ENCODE results near the gene GAS2. TPM values are rescaled to one million over a fixed set of nuclear protein-coding genes. Genes with fewer than 3 reads are reported as not detected.

Gene GAS2
- total and polyA plus RNA-seq, 9 of the 15 experiments (the other 6 are each of a cell fraction or from before 2014, with no cell fraction given), result 0.77 to 1.9 (median 1.1) TPM

DNA sequence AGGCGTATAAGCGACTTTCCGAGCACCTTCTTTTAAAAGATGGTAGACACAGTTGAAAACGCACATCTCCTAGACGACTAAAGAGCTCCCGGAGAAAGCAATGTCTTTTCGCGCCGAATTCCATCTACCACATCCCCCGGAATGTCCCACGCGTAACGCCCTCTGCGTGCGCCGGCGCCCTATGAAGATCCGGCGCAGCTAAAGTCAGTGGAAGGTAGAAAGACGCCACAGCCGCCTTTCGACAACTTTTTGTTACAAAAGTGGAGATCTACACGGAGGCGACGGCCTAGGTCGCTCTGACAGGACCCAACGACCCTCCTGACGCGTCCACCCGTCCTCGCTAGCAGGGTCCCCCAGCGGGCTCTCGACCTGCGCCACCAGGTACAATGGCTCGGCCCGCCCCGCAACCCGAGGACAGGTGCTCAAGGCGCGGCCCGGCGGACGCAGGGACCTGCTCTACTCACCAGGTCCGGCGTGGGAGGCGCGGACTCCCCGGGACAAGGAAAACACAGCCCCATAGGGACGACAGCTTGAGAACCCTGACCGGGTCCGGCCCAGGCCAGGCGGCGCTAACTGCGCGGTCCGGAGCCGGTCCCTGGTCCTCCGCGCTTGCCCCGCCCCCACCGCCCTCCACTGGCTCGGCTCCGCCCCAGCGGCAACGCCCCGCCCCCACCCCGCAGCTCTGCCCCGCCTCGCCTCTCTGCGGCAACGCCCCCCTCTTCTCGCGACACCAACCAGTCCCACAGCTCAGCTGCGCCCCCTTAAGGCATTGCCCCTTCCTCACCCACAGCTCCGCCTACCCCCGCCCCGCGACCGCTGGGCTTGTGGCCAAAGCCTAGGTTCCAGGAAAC lies 163.0 kb downstream of the GAS2 start, which contains the start of gene SVIP (continued):
- TF ChIP-seq, protein P1, sequence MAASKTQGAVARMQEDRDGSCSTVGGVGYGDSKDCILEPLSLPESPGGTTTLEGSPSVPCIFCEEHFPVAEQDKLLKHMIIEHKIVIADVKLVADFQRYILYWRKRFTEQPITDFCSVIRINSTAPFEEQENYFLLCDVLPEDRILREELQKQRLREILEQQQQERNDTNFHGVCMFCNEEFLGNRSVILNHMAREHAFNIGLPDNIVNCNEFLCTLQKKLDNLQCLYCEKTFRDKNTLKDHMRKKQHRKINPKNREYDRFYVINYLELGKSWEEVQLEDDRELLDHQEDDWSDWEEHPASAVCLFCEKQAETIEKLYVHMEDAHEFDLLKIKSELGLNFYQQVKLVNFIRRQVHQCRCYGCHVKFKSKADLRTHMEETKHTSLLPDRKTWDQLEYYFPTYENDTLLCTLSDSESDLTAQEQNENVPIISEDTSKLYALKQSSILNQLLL (CRISPR knock-in tag; IDR thresholded peaks at IDR 0.05; ENCODE audit: borderline replicate concordance), result no peak
- TF ChIP-seq MXI1 (IDR thresholded peaks at IDR 0.05; ENCODE audit: low read depth, low read length) (no peak), FOXA3 (CRISPR knock-in tag; conservative IDR thresholded peaks at IDR 0.05 in 1 of 2, IDR thresholded peaks at IDR 0.05 in 1 of 2) (no peak; a peak in 1 of 4 replicates), ZNF124 (CRISPR knock-in tag; IDR thresholded peaks at IDR 0.05) (no peak), ZNF23 (CRISPR knock-in tag; IDR thresholded peaks at IDR 0.05) (no peak), GTF2A2 (tag; IDR thresholded peaks at IDR 0.05) (no peak), RNF2 (IDR thresholded peaks at IDR 0.05) (peak; percentile 45; the same call in 1 of the 2 replicates), MCM2 (IDR thresholded peaks at IDR 0.05; ENCODE audit: low read depth) (no peak), ETV1 (tag; conservative IDR thresholded peaks at IDR 0.05; ENCODE audit: low read depth) (0 out of 2 replicates have a peak, but pooled peaks have one; percentile 19), TARDBP (IDR thresholded peaks at IDR 0.05) (no peak), MCM7 (IDR thresholded peaks at IDR 0.05) (no peak), SRSF7 (optimal IDR thresholded peaks at IDR 0.05; ENCODE audit: low read depth, low read length) (no peak), ZKSCAN8 (CRISPR knock-in tag; IDR thresholded peaks at IDR 0.05) (no peak), ZNF263 (CRISPR knock-in tag; IDR thresholded peaks at IDR 0.05; ENCODE audit: borderline replicate concordance) (no peak; the same call in 1 of the 2 replicates), YY1 (IDR thresholded peaks at IDR 0.05; ENCODE audit: borderline replicate concordance in 1 of 3, control insufficient read depth in 1 of 3, extremely low read depth in 1 of 3, insufficient read depth in 3 of 3, insufficient read length in 1 of 3, insufficient replicate concordance in 2 of 3, low read depth in 1 of 3, low read length in 2 of 3) (peak in 2 of 3 experiments; percentile 20 to 69), ZFP36 (IDR thresholded peaks at IDR 0.05; ENCODE audit: low read depth, low read length, partially characterized antibody) (no peak), FOXP1 (CRISPR knock-in tag; IDR thresholded peaks at IDR 0.05) (0 out of 2 replicates have a peak, but pooled peaks have one; percentile 68)
- TF ChIP-seq, protein P2, sequence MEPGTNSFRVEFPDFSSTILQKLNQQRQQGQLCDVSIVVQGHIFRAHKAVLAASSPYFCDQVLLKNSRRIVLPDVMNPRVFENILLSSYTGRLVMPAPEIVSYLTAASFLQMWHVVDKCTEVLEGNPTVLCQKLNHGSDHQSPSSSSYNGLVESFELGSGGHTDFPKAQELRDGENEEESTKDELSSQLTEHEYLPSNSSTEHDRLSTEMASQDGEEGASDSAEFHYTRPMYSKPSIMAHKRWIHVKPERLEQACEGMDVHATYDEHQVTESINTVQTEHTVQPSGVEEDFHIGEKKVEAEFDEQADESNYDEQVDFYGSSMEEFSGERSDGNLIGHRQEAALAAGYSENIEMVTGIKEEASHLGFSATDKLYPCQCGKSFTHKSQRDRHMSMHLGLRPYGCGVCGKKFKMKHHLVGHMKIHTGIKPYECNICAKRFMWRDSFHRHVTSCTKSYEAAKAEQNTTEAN (CRISPR knock-in tag; IDR thresholded peaks at IDR 0.05), result no peak
- TF ChIP-seq, protein P3, sequence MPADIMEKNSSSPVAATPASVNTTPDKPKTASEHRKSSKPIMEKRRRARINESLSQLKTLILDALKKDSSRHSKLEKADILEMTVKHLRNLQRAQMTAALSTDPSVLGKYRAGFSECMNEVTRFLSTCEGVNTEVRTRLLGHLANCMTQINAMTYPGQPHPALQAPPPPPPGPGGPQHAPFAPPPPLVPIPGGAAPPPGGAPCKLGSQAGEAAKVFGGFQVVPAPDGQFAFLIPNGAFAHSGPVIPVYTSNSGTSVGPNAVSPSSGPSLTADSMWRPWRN (IDR thresholded peaks at IDR 0.05; ENCODE audit: low read depth), result no peak
- TF ChIP-seq, protein P4, sequence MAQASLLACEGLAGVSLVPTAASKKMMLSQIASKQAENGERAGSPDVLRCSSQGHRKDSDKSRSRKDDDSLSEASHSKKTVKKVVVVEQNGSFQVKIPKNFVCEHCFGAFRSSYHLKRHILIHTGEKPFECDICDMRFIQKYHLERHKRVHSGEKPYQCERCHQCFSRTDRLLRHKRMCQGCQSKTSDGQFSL (CRISPR knock-in tag; IDR thresholded peaks at IDR 0.05), result 0 out of 2 replicates have a peak, but pooled peaks have one; percentile 64
- TF ChIP-seq, protein P4 (tag; IDR thresholded peaks at IDR 0.05), result no peak; a peak in 1 of 4 replicates
- TF ChIP-seq, protein P5, sequence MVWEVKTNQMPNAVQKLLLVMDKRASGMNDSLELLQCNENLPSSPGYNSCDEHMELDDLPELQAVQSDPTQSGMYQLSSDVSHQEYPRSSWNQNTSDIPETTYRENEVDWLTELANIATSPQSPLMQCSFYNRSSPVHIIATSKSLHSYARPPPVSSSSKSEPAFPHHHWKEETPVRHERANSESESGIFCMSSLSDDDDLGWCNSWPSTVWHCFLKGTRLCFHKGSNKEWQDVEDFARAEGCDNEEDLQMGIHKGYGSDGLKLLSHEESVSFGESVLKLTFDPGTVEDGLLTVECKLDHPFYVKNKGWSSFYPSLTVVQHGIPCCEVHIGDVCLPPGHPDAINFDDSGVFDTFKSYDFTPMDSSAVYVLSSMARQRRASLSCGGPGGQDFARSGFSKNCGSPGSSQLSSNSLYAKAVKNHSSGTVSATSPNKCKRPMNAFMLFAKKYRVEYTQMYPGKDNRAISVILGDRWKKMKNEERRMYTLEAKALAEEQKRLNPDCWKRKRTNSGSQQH (CRISPR knock-in tag; IDR thresholded peaks at IDR 0.05), result no peak

Data from K562 (cell line).